ENCODE results near the gene NARS2.

Gene NARS2

DNA sequence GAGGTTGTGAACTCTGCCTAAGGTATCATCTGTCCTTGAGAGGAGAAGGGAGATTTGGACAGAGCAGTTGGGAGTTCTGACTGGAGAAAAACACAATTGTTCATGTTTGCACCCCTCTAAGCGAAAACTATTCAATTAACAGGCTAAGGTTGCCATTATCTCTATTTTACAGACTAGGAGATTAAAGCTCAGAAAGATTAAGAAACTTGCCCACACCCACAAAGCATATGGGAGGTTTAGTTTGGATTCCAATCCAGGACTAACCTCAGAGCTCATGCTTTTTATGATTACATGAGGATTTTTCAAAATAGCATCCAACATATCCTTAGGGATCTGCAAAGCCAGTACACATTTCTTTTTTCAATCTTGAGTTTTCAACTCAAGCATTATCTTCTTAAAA lies 179.1 kb downstream of the NARS2 start:
- no peak overlapping the region for H3K4me3 ChIP-seq (ENCODE audit: low read depth, low read length)
- TF ChIP-seq, protein P1, sequence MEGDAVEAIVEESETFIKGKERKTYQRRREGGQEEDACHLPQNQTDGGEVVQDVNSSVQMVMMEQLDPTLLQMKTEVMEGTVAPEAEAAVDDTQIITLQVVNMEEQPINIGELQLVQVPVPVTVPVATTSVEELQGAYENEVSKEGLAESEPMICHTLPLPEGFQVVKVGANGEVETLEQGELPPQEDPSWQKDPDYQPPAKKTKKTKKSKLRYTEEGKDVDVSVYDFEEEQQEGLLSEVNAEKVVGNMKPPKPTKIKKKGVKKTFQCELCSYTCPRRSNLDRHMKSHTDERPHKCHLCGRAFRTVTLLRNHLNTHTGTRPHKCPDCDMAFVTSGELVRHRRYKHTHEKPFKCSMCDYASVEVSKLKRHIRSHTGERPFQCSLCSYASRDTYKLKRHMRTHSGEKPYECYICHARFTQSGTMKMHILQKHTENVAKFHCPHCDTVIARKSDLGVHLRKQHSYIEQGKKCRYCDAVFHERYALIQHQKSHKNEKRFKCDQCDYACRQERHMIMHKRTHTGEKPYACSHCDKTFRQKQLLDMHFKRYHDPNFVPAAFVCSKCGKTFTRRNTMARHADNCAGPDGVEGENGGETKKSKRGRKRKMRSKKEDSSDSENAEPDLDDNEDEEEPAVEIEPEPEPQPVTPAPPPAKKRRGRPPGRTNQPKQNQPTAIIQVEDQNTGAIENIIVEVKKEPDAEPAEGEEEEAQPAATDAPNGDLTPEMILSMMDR (IDR thresholded peaks at IDR 0.05; ENCODE audit: borderline replicate concordance, insufficient read depth, low read depth, low read length), result no peak

DNA sequence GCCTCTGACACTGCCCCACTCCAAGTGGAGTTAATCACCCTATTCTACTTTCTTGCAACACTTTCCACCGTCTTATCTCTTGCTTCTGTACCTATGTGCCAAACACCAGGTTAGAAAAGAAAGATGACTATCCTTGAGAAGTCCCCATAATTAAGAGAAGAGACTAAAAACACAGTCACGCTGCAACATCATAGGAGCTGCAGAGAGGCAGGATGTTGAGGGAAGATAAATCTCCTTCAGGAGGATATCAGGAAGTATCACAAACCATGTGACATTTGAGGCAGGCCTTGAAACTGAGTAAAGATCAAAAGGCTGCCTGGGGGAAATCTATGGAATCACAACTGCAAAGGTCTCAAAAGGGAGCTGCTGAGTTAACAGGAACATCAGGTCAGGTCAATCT lies 181.8 kb downstream of the NARS2 start:
- TF ChIP-seq, protein P1 (IDR thresholded peaks at IDR 0.05; ENCODE audit: borderline replicate concordance, insufficient read depth, low read depth, low read length), result no peak
- H3K4me3 ChIP-seq (ENCODE audit: low read depth, low read length), result no peak overlapping the region

DNA sequence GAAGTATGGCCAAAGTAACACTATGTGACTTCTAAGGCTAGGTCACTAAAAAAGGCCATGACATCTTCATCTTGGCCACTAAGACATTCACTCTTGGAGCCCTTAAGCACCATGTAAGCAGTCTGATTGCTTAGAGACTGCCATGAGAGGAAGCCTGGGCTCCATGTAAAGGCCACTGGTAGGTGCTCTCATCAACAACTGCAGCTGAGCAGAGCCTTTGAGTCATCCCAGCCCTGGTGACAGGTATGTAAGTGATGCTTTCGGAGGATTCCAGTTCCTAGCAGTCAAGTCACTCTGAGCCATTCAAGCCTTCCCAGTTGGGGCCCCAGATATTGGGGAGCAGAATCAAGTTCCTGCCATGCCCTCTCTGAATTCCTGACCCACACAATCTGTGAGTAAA lies 183.2 kb downstream of the NARS2 start:
- no peak overlapping the region for H3K4me3 ChIP-seq (ENCODE audit: low read depth, low read length)
- TF ChIP-seq, protein P1 (IDR thresholded peaks at IDR 0.05; ENCODE audit: borderline replicate concordance, insufficient read depth, low read depth, low read length), result no peak

DNA sequence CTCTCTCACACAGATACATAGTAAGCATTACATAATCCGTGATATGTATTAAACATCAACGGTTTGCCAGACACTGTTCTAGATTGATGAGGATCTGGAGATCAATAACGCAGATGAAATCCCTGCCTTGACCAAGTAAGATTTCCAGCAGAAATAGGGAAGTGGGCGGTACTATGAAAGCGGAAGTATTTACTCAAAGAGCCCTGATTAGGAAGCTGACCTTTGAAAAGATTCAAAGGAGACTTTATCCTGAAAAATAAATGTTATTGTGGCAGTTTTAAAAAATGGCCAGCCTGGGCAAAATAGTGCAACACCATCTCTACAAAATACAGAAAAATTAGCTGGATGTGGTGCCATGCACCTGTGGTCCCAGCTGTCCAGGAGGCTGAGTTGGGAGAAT lies 183.9 kb downstream of the NARS2 start:
- TF ChIP-seq, protein P1 (IDR thresholded peaks at IDR 0.05; ENCODE audit: borderline replicate concordance, insufficient read depth, low read depth, low read length), result no peak
- no peak overlapping the region for H3K4me3 ChIP-seq (ENCODE audit: low read depth, low read length)

DNA sequence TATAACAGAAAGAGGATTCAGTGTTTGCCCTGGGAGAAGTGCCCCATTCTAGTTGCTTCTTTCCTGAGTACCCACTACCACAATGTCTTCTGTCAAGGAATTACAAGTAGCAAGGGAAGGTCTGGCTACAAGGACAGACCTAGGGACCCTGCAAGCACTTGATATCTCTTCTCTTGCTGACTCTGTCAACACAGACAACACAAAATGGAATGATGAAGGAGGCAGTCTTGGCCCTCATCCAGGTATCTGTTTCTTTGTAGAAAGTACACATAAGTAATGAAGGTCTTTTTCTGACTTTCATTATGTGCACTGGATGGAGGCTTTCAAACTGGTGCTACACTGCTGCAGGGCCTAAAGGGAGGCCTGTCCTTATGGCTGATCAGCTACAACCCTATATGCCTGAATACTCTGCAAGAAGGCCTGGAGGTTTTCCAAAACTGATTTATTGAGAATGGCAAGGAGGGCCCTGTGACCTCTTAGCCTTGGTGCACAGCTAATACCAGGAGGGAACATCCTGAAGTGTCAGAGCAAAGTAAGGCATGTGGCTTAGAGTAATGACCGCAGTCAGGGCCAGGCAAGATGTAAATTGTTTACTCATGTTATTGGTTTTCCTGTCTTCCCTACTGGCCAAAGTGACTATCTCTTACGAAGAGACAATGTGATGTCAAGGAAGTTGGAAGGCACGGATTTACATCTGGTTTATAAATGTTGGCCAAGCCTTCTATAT lies 188.3 kb downstream of the NARS2 start:
- TF ChIP-seq, protein P1 (IDR thresholded peaks at IDR 0.05; ENCODE audit: borderline replicate concordance, insufficient read depth, low read depth, low read length), result no peak
- no peak overlapping the region for H3K4me3 ChIP-seq (ENCODE audit: low read depth, low read length)
